ENCODE measurements around the gene LIPH.

LIPH gene

DNA sequence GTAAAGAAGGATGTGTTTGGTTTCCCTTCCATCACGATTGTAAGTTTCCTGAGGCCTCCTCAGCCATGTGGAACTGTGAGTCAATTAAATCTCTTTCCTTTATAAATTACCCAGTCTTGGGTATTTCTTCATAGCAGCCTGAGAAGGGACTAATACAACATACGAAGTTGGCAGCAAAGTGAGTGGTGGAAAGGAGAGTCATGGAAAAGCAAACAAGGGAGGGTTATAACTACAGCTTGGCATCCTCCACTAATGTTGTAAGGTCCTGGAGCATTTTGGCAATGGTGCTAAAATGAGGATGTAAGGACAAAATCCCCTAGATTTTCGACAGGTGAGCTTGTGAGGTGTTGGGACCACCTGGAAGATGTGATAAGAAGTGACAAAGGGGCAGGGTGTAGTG, 47.8 kb downstream of the LIPH start:
- no peak for DNase-seq (ENCODE audit: extremely low spot score)
- ChIA-PET POLR2A (no interaction called here), CTCF (interaction anchor here (1.1 kb wide), 1 partner anchor 97 kb away, joined by 3 read pairs; no protein-coding TSS in a partner anchor)
- TF ChIP-seq, protein P1, sequence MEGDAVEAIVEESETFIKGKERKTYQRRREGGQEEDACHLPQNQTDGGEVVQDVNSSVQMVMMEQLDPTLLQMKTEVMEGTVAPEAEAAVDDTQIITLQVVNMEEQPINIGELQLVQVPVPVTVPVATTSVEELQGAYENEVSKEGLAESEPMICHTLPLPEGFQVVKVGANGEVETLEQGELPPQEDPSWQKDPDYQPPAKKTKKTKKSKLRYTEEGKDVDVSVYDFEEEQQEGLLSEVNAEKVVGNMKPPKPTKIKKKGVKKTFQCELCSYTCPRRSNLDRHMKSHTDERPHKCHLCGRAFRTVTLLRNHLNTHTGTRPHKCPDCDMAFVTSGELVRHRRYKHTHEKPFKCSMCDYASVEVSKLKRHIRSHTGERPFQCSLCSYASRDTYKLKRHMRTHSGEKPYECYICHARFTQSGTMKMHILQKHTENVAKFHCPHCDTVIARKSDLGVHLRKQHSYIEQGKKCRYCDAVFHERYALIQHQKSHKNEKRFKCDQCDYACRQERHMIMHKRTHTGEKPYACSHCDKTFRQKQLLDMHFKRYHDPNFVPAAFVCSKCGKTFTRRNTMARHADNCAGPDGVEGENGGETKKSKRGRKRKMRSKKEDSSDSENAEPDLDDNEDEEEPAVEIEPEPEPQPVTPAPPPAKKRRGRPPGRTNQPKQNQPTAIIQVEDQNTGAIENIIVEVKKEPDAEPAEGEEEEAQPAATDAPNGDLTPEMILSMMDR (IDR thresholded peaks at IDR 0.05; ENCODE audit: control extremely low read depth, extremely low read depth, low read depth, missing control alignments) = no peak

DNA sequence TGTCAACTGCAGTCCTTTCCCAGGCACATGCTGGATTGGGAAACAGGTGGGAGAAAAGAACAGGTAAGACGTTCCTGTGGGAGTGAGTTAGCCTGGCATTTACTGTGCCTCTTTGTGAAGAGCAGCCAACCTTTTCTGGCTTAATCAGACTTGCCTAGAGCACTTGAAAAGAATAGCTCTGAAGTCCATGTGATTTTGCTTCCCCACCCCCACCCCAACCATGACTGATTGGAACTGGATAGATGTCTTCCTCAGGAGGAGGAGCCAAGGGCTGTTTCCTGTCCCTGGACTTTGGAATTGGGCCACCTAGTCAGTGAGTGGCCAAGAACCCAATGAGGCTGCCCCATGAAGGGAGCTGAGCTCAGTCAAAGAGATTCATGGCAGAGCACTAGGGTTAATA, 48.9 kb downstream of the LIPH start:
- no peak for DNase-seq (ENCODE audit: extremely low spot score)
- ChIA-PET POLR2A (no interaction called here), CTCF (interaction anchor here (1.1 to 1.3 kb wide), 2 partner anchors 21 to 56 kb away, joined by 4 read pairs; no protein-coding TSS in a partner anchor)
- TF ChIP-seq, protein P1 (IDR thresholded peaks at IDR 0.05; ENCODE audit: control extremely low read depth, extremely low read depth, low read depth, missing control alignments) = no peak

DNA sequence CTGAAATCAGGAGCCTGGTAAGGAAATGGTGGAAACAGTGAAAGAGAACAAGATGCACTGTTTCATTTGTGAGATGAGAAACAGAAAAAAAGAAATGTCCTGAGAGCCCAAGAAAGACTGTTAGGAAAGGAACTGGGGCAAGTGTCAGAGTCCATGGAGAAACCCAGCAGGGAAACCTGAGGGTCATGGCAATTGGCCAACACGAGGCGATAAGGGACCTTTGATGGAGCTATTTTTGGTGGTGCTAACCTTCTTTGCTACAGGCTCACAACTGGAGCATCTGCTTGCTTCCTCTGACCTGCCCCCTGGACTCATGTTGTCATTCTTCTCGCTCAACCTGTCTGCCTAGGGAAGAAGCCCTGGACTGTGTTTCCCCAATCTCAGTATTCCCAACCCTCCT, 49.4 kb downstream of the LIPH start:
- POLR2A ChIA-PET = no interaction called here
- DNase-seq (ENCODE audit: extremely low spot score) = no peak
- CTCF ChIA-PET = interaction anchor here (1.1 to 1.3 kb wide), 3 partner anchors 21 to 57 kb away, joined by 3 to 4 read pairs (median 4); partner anchors contain the start of gene LIPH
- TF ChIP-seq, protein P1 (IDR thresholded peaks at IDR 0.05; ENCODE audit: control extremely low read depth, extremely low read depth, low read depth, missing control alignments) = no peak

DNA sequence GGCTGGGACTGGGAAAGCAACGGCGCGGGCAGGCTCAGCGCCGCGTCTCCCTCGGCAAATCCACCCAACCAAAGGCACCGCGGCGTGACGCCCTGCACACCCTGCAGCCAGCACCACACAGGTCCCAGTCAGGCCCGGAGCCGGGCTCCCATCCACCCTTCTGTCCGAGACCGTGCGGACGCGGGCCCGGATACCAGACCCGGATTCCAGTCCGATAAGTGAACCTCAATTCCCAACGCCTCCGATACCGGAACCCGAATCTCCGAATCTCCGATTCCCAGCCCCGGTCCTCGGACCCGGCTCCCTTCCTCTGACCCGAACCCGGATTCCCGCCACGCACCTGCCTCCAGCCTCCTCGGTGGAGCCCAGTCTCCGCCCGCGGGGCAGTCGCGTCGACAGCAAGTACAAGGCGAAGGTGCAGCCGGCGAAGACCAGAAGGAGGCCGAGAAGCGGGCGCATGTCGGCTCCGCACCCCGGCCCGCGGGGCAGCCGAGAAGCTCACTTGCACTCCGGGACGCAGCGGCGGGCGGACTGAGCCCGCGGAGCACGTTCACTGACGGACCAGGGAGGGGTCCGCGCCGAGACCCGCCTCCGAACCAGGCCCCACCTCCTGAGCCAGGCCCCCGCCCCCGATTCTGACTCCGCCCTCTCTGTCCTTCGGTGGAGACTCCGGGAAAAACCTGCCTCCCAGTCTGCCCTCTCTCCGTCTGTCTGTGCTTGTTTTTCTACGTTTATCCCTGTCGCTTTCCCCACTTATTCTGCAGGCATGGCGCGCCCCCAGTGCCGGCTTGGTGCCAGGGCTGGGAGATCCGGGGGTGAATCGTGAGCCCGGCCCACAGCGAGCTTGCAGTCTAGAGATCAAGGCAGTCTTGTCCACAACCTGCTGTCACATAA, 53.6 kb downstream of the LIPH start, which contains the start of gene TMEM41A:
TSS of gene TMEM41A (minus strand) at position 533 of the 894 bp plus-strand sequence. CDS start at position 459, 74 bp downstream.
- TF ChIP-seq, protein P1 (IDR thresholded peaks at IDR 0.05; ENCODE audit: control extremely low read depth, extremely low read depth, low read depth, missing control alignments) = no peak
- CTCF ChIA-PET = interaction anchor here (0.9 to 2.3 kb wide), 5 partner anchors 12 to 77 kb away, joined by 3 to 12 read pairs (median 3); no protein-coding TSS in a partner anchor
- DNase-seq (ENCODE audit: extremely low spot score) = peak; percentile 98
- POLR2A ChIA-PET = interaction anchor here (0.5 to 1.3 kb wide), 5 partner anchors 10 to 87 kb away, joined by 3 to 4 read pairs (median 4); partner anchors contain the start of gene SENP2

DNA sequence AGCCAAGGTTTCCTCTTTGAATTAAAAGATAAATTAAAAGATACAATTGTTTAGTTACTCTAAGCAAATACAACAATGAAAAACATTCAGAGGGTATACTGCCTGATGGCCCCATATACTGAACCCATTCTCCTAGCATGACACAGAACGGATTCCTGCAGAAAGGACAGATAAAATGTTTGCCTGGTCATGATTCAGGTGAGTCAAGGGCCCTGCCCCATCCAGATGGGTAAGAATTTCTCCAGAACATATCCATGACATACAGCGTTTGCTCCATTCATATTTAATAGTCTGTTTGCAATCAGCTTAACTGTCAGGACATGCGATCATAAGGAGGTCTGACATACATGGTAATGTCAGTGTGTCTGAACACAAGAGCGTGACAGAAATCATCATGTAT, 62.1 kb downstream of the LIPH start:
- CTCF ChIA-PET = no interaction called here
- no peak for DNase-seq (ENCODE audit: extremely low spot score)
- POLR2A ChIA-PET = no interaction called here
- TF ChIP-seq, protein P1 (IDR thresholded peaks at IDR 0.05; ENCODE audit: control extremely low read depth, extremely low read depth, low read depth, missing control alignments) = no peak

DNA sequence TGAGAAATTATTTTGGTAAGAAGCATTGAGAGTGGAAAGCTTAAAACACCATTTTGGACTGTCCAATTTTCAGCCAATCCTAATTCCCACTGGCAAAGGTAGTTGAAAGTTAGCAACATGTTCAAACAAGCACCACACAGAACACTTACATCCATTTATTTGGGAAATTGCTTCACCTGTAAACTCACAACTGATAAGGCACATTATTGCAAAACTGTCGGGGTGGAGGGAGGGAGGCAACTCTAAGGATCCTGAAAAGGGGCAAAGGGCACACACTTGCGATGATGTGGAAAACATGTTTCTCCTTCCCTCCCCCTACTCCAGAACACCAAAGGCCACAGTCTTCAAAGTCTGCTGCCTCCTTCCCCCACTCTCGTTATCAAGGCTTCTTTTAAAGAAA, 62.9 kb downstream of the LIPH start:
- CTCF ChIA-PET = no interaction called here
- no peak for DNase-seq (ENCODE audit: extremely low spot score)
- POLR2A ChIA-PET = interaction anchor here (1.3 kb wide), 1 partner anchor 9 kb away, joined by 3 read pairs; the partner anchor contains the start of gene TMEM41A
- TF ChIP-seq, protein P1 (IDR thresholded peaks at IDR 0.05; ENCODE audit: control extremely low read depth, extremely low read depth, low read depth, missing control alignments) = no peak
